ENCODE data around the gene AMPH. TPM values are rescaled to one million over a fixed set of nuclear protein-coding genes. Genes with fewer than 3 reads are reported as not detected.

The AMPH gene
- total RNA-seq, 4 donors from 2014 or later: 2.2 to 6.6 (median 5.9) TPM; not detected in 1

GRCh38 chr7:38476764-38477163, 154.4 kb downstream of the AMPH start:
- Histone ChIP-seq H3K27me3 (no peaks in the 10 kb centered on the region), H3K9me3 (no peaks in the 10 kb centered on the region), H3K36me3 (no peaks in the 10 kb centered on the region), H3K4me1 (no peaks in the 10 kb centered on the region), H3K27ac (no peak overlapping the region), H3K4me3 (no peak overlapping the region)
- in situ Hi-C loops (cut with MboI; ENCODE audit: low pct_ligation_motif_present in 1 of 4, low pct_unique_long_range_greater_than_20kb in 1 of 4, low sequenced_read_pairs in 3 of 4) (no loop called here), intact Hi-C loops (cut with DNase I; ENCODE audit: low total_unique reads) (no loop called here)
- DNase-seq: no peak
- TF ChIP-seq CTCF (IDR thresholded peaks at IDR 0.05) (no peak), POLR2AphosphoS5 (IDR thresholded peaks at IDR 0.05) (no peak), EP300 (IDR thresholded peaks at IDR 0.05; ENCODE audit: low read depth) (no peak), POLR2A (IDR thresholded peaks at IDR 0.05) (no peak)
- WGBS, 2 donors (ENCODE audit: low coverage in 1 of 2): 81 to 82% methylated on average over 6 of the region's 6 CpGs

GRCh38 chr7:38465956-38466355, 165.2 kb downstream of the AMPH start:
- Histone ChIP-seq H3K27ac (no peak overlapping the region), H3K9me3 (no peaks in the 10 kb centered on the region), H3K36me3 (no peaks in the 10 kb centered on the region), H3K27me3 (no peaks in the 10 kb centered on the region), H3K4me3 (no peak overlapping the region), H3K4me1 (peaks cover 0 to 3% (median 0%) of the 10 kb centered on the region in 4 donors)
- no peak for DNase-seq
- intact Hi-C loops (cut with DNase I; ENCODE audit: low total_unique reads) (no loop called here), in situ Hi-C loops (cut with MboI; ENCODE audit: low pct_ligation_motif_present in 1 of 4, low pct_unique_long_range_greater_than_20kb in 1 of 4, low sequenced_read_pairs in 3 of 4) (no loop called here)
- no peak for TF ChIP-seq POLR2A (IDR thresholded peaks at IDR 0.05)
- no peak for TF ChIP-seq POLR2AphosphoS5 (IDR thresholded peaks at IDR 0.05)
- no peak for TF ChIP-seq EP300 (IDR thresholded peaks at IDR 0.05; ENCODE audit: low read depth)
- TF ChIP-seq CTCF (IDR thresholded peaks at IDR 0.05): no peak
- 78 to 84% methylated on average over 6 of the region's 6 CpGs for WGBS, 2 donors (ENCODE audit: low coverage in 1 of 2)

- H3K27me3 ChIP-seq: no peaks in the 10 kb centered on the region
- H3K9me3 ChIP-seq: no peaks in the 10 kb centered on the region
- H3K36me3 ChIP-seq: no peaks in the 10 kb centered on the region
- WGBS, 2 donors (ENCODE audit: low coverage in 1 of 2): 41 to 59% methylated on average over 8 of the region's 8 CpGs
- H3K4me1 ChIP-seq: peaks cover 0 to 3% (median 0%) of the 10 kb centered on the region in 4 donors
- in situ Hi-C loops (cut with MboI; ENCODE audit: low pct_ligation_motif_present in 1 of 4, low pct_unique_long_range_greater_than_20kb in 1 of 4, low sequenced_read_pairs in 3 of 4): no loop called here
- intact Hi-C loops (cut with DNase I; ENCODE audit: low total_unique reads): no loop called here
- no peak overlapping the region for H3K4me3 ChIP-seq
- TF ChIP-seq EP300 (IDR thresholded peaks at IDR 0.05; ENCODE audit: low read depth): no peak
- TF ChIP-seq POLR2A (IDR thresholded peaks at IDR 0.05): no peak
- no peak for TF ChIP-seq CTCF (IDR thresholded peaks at IDR 0.05)
- no peak for TF ChIP-seq POLR2AphosphoS5 (IDR thresholded peaks at IDR 0.05)
- H3K27ac ChIP-seq: peak overlapping the region in 1 of 4 donors; percentile 17
- DNase-seq: peak; percentile 51
Observed at GRCh38 chr7:38463277-38464225, 167.6 kb downstream of the AMPH start.

GRCh38 chr7:38462819-38463218, 168.4 kb downstream of the AMPH start:
- H3K4me1 ChIP-seq: peaks cover 0 to 3% (median 0%) of the 10 kb centered on the region in 4 donors
- H3K9me3 ChIP-seq: no peaks in the 10 kb centered on the region
- TF ChIP-seq POLR2A (IDR thresholded peaks at IDR 0.05) (no peak), CTCF (IDR thresholded peaks at IDR 0.05) (no peak), POLR2AphosphoS5 (IDR thresholded peaks at IDR 0.05) (no peak), EP300 (IDR thresholded peaks at IDR 0.05; ENCODE audit: low read depth) (no peak)
- no peaks in the 10 kb centered on the region for H3K27me3 ChIP-seq
- 93 to 96% methylated on average over 2 to 11 of the region's 11 CpGs for WGBS, 2 donors (ENCODE audit: low coverage in 1 of 2)
- no peak overlapping the region for H3K4me3 ChIP-seq
- DNase-seq: no peak
- H3K27ac ChIP-seq: no peak overlapping the region
- no peaks in the 10 kb centered on the region for H3K36me3 ChIP-seq
- in situ Hi-C loops (cut with MboI; ENCODE audit: low pct_ligation_motif_present in 1 of 4, low pct_unique_long_range_greater_than_20kb in 1 of 4, low sequenced_read_pairs in 3 of 4): no loop called here
- intact Hi-C loops (cut with DNase I; ENCODE audit: low total_unique reads): no loop called here

Measured in transverse colon (tissue), 4 donors.